HG03196 (cell line): ENCODE results near the gene CRTC1.

Experiments
- ATAC-seq: cut with Tn5 transposase; IDR thresholded peaks from one replicate; pipeline ENCODE4 v1.9.1; 2021; ENCODE audit not compliant: unreplicated experiment

The CRTC1 gene

GRCh38 chr19:18765224-18765623 lies 81.7 kb downstream of the CRTC1 start:
- ATAC-seq, result no peak

GRCh38 chr19:18768046-18768771 lies 84.7 kb downstream of the CRTC1 start:
- ATAC-seq, result no peak

DNA sequence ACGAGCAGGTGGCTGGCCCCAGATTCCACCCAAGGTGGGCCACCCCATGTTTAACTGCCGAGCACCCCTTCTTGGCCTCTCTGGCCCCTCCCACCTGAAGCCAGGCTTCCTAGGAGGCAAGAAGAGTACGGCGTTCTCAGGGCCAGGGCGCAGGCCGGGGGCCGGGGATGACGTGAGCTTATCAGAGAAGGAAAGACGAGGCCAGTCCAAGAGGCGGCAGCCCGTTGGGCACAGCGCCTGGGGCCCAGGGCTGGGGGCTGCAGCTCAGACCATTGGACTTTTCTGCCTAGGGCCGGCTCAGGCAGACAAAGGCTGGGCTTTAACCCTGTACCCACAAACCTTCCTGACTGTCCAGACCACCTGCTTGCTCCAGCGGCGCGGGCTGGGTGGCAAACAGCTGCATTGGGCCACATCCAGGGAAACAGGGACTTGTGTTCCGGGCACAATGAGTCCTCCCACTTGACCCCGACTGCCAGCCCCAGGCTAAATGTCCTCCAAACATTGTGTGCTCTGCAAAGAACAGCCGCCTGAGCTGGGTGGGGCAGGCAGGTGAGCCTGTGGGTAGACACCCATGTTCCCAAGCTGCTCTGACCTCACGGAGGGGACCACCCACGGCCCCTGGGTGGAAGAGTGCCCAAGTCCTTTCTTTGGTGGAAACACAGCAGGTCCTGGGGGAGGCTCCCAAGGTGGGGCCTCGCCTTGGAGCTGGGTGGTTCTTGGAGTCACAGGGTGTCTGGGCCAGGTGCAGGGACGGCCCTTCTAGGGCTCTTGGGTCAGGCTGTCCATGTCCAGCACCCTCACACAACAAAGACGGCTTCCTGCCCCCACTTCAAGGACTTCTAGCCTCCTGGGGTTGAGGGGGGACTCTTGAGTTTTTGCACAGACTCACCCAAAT lies 85.8 kb downstream of the CRTC1 start:
- no peak for ATAC-seq

DNA sequence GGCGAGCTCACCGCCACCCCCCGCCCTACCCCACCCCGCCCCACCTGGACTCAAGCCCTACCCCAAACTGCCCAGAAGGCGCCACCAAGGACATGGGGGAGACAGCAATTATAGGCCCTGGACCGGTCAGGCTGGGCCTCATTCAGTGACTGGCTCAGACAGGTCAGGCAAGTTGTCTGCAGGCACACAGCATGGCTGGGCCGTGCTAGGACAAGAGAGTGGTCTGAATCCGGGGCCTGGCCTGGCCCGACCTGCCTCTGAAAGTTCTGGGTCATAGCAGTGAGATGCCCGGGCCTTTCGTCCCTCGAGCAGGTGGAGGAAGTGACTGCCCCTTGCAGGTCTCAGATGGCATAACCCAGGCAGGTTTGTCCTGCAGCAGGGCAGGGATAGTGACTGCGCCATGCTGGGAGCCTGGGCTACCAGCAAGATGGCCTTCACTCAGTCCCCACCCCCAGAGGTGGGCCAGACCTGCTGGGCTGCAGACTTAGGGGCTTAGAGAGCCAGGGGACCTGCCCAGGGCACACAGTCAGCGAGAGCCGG lies 86.6 kb downstream of the CRTC1 start:
- no peak for ATAC-seq

DNA sequence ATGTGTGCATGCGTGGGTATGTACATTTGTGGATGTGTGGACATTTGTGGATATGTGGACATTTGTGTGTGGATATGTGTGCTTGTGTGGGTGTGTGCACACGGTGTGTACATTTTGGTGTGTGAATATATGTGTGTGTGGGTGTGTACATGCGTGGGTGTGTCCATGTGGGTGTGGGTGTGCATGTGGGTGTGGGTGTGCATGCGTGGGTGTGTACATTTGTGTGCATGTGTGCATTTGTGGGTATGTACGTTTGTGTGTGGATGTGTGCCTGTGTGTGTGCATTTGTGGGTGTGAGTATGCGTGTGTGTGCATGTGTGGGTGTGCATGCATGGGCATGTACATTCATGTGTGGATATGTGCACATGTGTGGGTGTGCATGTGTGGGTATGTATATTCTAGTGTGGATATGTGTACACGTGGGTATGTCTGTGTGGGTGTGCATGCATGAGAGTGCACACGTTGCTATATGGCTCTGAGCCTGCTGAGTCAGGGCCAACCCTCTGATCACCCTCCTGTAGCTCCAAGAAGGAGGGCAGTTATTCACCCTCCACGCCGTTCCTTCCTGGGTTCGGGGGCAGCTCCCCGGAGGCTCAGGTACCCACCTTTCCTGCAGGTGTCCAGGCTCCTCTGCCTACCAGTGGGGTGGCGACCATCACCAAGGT lies 87.3 kb downstream of the CRTC1 start:
- ATAC-seq, result no peak

DNA sequence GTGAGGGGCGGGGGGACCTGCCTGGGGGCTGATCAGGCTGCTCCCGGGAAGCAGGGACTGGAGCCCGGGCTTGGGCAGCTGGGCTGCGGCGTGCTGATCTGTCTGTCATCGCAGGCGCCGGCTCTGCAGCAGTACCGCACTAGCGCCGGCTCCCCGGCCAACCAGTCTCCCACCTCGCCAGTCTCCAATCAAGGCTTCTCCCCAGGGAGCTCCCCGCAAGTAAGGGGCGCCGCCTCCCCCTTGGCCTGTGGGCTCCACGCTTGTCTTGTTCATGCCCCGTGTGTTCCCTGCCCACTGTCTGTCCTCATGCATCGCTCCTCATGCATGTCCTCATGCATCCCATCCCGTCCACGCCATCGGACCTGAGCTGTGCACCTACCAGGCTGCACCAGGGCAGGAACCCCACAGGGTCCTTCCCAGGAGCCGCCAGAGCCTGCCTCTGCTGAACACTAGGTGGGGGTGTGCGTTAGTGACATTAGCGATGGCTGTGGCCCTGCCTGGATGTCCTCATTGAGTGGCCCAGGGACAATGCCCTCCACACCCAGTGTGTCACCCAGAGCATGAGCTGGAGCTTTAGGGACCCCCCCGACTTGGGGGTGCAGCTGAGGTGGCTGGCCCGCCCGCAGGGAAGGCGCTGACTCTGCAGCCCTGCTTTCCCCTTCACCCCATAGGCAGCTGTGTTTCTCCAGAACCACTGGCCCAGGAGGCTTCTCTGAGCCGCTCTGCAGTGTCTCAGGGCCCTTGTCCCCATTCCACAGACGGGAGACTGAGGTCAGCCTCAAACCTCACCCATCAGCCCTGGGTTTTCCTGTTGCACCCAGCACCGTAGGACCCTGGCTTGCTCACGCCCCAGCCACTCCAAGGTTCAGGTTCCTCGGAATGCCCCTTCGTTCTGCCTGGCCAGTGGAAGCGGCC lies 88.1 kb downstream of the CRTC1 start:
- no peak for ATAC-seq

DNA sequence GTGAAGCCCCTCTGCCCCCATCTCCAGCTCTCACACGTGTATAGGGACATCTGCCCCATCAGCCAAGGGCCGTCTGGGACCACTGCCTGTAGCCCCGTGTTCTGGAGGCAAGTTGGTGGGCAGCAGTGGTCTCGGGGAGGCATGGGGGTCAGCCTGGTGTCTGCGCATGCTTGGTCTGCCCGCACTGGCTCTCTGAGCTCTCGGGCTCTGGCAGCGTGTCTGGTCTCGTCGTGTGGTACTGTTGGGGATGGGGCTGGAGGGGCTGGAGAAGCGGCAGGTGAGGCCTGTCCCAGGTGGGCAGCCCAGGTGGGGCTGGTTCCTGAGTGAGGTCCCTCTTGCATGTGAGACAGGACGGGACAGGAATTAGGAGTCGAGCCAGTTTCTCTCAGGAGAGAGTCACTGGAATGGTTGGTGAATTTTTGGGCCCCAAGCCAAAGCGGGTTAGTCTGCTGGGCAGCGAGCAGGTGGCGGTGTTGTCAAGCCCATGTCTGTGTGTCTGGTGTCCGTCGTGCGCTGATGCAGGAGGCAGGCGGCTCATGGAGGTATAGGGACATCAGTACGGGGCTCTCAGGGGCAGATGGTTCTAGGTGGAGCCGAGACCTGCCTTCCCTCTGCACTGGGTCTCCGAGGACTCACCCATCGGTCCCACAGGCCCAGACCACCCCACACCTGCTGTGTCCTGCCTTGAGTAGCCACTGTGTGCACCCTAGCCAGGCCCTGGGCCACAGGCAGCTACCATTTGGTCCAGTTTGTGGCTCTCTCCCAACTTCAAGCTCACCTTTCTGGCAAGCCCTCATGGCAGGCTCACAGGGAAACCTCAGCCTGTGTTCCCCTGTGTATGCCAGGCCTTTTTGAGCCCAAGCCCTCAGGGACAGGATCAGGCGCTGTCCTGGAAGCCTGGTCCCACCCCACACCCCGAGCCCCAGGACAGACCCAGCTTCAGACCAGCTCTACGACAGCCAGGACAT lies 89.4 kb downstream of the CRTC1 start:
- no peak for ATAC-seq

DNA sequence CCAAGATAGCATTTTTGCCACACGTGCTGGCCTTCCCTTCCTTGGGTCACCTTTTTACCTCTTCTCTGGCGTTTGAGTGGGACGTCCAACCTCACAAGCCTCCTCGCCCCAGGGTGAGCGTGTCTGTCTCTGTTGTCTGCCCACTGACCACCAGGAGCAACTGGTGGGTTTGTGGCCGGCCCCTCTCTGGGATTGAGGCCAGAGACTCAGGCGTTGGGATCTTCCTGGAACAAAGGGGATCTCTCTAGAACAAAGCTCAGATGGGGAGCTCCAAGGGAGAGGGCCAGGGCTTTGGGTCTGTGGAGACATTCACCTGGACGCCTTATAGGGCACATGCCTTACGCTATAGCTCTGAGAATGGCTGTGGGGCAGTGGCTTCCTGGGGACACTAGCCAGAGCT lies 90.2 kb downstream of the CRTC1 start:
- ATAC-seq, result no peak

DNA sequence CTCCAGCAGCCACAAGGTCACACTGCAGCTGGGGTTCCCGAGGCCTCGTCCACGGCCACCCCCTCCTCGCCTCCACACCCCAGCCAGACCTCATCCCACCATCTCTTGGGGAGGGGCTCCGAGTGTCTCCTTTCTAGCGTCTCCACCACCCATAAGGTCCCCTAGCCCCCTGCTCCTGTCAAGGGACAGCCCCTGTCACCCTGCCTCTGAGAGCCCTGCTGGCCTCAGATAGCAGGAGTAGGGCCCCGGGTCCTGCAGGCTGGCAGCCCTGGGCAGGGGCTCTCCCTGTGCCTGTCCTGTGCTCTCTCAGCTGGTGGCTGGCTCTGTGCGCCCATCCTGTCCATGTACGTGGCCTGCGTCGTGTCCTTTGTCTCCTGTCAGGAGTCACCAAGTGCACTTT lies 90.6 kb downstream of the CRTC1 start:
- ATAC-seq, result no peak

- no peak for ATAC-seq
Observed at GRCh38 chr19:18774782-18775444, 91.4 kb downstream of the CRTC1 start.

GRCh38 chr19:18775586-18776287 lies 92.3 kb downstream of the CRTC1 start:
- no peak for ATAC-seq

- ATAC-seq, result no peak
Observed at GRCh38 chr19:18776288-18776594, 92.8 kb downstream of the CRTC1 start.

GRCh38 chr19:18776736-18777135 lies 93.3 kb downstream of the CRTC1 start:
- no peak for ATAC-seq

DNA sequence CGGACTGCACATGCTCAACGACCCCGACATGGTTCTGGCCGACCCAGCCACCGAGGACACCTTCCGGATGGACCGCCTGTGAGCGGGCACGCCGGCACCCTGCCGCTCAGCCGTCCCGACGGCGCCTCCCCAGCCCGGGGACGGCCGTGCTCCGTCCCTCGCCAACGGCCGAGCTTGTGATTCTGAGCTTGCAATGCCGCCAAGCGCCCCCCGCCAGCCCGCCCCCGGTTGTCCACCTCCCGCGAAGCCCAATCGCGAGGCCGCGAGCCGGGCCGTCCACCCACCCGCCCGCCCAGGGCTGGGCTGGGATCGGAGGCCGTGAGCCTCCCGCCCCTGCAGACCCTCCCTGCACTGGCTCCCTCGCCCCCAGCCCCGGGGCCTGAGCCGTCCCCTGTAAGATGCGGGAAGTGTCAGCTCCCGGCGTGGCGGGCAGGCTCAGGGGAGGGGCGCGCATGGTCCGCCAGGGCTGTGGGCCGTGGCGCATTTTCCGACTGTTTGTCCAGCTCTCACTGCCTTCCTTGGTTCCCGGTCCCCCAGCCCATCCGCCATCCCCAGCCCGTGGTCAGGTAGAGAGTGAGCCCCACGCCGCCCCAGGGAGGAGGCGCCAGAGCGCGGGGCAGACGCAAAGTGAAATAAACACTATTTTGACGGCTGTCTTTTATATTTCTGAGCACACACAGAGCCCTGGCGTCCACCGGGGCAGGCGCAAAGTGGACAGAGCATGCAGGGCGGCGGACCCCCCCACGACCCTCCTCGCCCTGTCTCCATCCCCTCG lies 94.0 kb downstream of the CRTC1 start:
- no peak for ATAC-seq

- ATAC-seq, result no peak
Observed at GRCh38 chr19:18778076-18778389, 94.6 kb downstream of the CRTC1 start.

GRCh38 chr19:18778826-18779495 lies 95.5 kb downstream of the CRTC1 start:
- ATAC-seq, result no peak

GRCh38 chr19:18780081-18780480 lies 96.6 kb downstream of the CRTC1 start:
- ATAC-seq, result no peak
